DND-41 (cell line): ENCODE data around the gene CPEB4.

ENCODE experiments used
- ATAC-seq: fragments of 200-7000 bp; cut with Tn5 transposase; 3 replicates; pipeline ENCODE4 v1.9.1; 2021; ENCODE audit warnings: low read depth; ENCODE audit not compliant: insufficient read depth
- DNase-seq: peaks from one replicate; pipeline ENCODE4 v3.0.0-alpha.2; 2020
- H2AFZ ChIP-seq: 2 replicates; pipeline ENCODE4 v1.6.0; 2012; ENCODE audit warnings: low read depth, low read length
- H3K27ac ChIP-seq: 2 replicates; pipeline ENCODE4 v1.5.1; 2012; ENCODE audit warnings: low read length, inconsistent platforms
- H3K27me3 ChIP-seq: fragments of 200-600 bp; sonication (generic); 2 replicates; pipeline ENCODE4 v1.6.0; 2012; ENCODE audit warnings: low read length, mild to moderate bottlenecking, inconsistent platforms; ENCODE audit not compliant: insufficient read depth, poor library complexity
- H3K36me3 ChIP-seq: 2 replicates; pipeline ENCODE4 v1.5.1; 2012; ENCODE audit warnings: low read length, inconsistent platforms; ENCODE audit not compliant: insufficient read depth
- H3K4me1 ChIP-seq: 2 replicates; pipeline ENCODE4 v1.5.1; 2012; ENCODE audit warnings: mild to moderate bottlenecking, low read length; ENCODE audit not compliant: insufficient read depth
- H3K4me2 ChIP-seq: 2 replicates; pipeline ENCODE4 v1.6.0; 2012; ENCODE audit warnings: mild to moderate bottlenecking, moderate library complexity, low read length, inconsistent platforms; ENCODE audit not compliant: insufficient read depth
- H3K4me3 ChIP-seq, 2 experiments: fragments of 200-600 bp in 1 of 2; shearing (Covaris generic) in 1 of 2; 2 replicates each; pipeline ENCODE4 v1.5.1; 2012 to 2016; ENCODE audit warnings: inconsistent platforms in 2 of 2, low read length in 2 of 2, mild to moderate bottlenecking in 2 of 2, low read depth in 1 of 2, moderate library complexity in 1 of 2
- H3K79me2 ChIP-seq: 2 replicates; pipeline ENCODE4 v1.6.0; 2012; ENCODE audit warnings: low read length, inconsistent platforms; ENCODE audit not compliant: insufficient read depth
- H3K9ac ChIP-seq: 2 replicates; pipeline ENCODE4 v1.6.0; 2012; ENCODE audit warnings: low read depth, mild to moderate bottlenecking, inconsistent platforms, low read length, moderate library complexity
- H3K9me3 ChIP-seq: 2 replicates; pipeline ENCODE4 v1.5.1; 2012; ENCODE audit warnings: low read length, moderate library complexity, mild to moderate bottlenecking, inconsistent platforms; ENCODE audit not compliant: insufficient read depth, severe bottlenecking
- H4K20me1 ChIP-seq: 2 replicates; pipeline ENCODE4 v1.6.0; 2012; ENCODE audit warnings: low read length; ENCODE audit not compliant: insufficient read depth
- EZH2 ChIP-seq: IDR thresholded peaks from 3 replicates; pipeline ENCODE4 v1.6.1; 2012; ENCODE audit warnings: borderline replicate concordance, low read depth, mild to moderate bottlenecking, moderate library complexity, low read length, inconsistent platforms; ENCODE audit not compliant: severe bottlenecking
- TF ChIP-seq, protein P1 (sequence below): IDR thresholded peaks from 2 replicates; pipeline ENCODE4 v1.5.1; 2012; ENCODE audit warnings: borderline replicate concordance, low read length, moderate library complexity, mild to moderate bottlenecking; ENCODE audit not compliant: poor library complexity, severe bottlenecking; ENCODE audit errors: extremely low read depth

Gene CPEB4

DNA sequence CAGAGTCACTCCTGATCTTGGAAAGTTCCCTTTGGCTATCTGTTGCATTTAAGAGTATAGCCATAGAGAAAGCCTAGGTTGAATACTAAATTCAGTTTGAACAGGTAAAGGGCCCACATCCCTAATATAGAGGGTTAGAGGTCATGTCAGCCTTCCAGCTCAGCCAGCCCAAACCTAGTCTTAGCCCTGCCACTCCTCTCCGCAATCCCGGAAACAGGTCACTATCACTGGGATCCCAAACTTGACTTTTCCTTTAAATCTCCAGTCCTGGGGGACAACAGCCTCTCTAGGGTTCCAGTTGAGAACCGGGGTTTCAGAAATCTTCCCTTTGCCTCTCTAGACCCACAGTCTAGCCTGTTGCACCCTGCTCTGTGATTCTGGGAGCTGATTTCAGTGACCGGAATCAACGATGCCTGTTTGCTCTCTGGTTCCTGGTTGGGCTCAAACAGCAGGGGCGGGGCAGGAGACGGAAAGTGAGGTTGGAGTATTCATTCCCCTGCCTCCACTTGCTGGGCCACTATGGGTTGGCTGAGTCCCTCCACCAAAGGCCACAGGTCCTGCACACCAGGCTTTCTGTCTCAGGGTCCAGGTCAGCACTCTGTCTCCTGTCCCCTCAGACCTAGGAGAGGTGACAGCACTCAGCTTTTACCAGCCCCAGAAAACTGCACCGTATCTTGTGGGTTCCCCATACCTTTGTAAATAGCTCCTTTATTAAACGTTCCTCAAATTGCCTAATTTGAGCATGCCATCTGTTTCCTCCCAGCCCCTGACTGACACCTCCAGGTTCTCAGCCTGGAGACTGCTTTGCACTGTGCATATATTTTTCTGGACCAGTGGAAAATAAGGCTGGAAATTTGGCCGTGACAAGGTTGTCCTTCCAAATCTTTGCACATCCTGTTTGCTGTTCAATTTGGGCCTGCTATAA, 23.8 kb upstream of the CPEB4 start:
- Histone ChIP-seq H3K4me2 (no peak overlapping the region), H3K4me1 (no peaks in the 10 kb centered on the region), H2AFZ (no peak overlapping the region), H3K79me2 (no peaks in the 10 kb centered on the region), H3K4me3 (no peak overlapping the region), H3K9ac (no peak overlapping the region), H3K36me3 (no peaks in the 10 kb centered on the region), H4K20me1 (no peaks in the 10 kb centered on the region), H3K27me3 (peaks cover 4% of the 10 kb centered on the region), H3K27ac (no peak overlapping the region), H3K9me3 (no peaks in the 10 kb centered on the region)
- ATAC-seq, result no peak
- DNase-seq, result no peak
- TF ChIP-seq EZH2, result no peak
- TF ChIP-seq, protein P1, sequence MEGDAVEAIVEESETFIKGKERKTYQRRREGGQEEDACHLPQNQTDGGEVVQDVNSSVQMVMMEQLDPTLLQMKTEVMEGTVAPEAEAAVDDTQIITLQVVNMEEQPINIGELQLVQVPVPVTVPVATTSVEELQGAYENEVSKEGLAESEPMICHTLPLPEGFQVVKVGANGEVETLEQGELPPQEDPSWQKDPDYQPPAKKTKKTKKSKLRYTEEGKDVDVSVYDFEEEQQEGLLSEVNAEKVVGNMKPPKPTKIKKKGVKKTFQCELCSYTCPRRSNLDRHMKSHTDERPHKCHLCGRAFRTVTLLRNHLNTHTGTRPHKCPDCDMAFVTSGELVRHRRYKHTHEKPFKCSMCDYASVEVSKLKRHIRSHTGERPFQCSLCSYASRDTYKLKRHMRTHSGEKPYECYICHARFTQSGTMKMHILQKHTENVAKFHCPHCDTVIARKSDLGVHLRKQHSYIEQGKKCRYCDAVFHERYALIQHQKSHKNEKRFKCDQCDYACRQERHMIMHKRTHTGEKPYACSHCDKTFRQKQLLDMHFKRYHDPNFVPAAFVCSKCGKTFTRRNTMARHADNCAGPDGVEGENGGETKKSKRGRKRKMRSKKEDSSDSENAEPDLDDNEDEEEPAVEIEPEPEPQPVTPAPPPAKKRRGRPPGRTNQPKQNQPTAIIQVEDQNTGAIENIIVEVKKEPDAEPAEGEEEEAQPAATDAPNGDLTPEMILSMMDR, result no peak

- Histone ChIP-seq H3K4me3 (no peak overlapping the region), H4K20me1 (no peaks in the 10 kb centered on the region), H3K27ac (no peak overlapping the region), H3K9me3 (no peaks in the 10 kb centered on the region), H3K4me2 (no peak overlapping the region), H3K4me1 (no peaks in the 10 kb centered on the region), H3K9ac (no peak overlapping the region), H3K27me3 (no peaks in the 10 kb centered on the region), H3K36me3 (no peaks in the 10 kb centered on the region), H3K79me2 (no peaks in the 10 kb centered on the region), H2AFZ (no peak overlapping the region)
- DNase-seq, result no peak
- TF ChIP-seq EZH2, result no peak
- TF ChIP-seq, protein P1, result no peak
- ATAC-seq, result no peak
These were observed 21.8 kb upstream of the CPEB4 start for GRCh38 chr5:173866243-173866857.

DNA sequence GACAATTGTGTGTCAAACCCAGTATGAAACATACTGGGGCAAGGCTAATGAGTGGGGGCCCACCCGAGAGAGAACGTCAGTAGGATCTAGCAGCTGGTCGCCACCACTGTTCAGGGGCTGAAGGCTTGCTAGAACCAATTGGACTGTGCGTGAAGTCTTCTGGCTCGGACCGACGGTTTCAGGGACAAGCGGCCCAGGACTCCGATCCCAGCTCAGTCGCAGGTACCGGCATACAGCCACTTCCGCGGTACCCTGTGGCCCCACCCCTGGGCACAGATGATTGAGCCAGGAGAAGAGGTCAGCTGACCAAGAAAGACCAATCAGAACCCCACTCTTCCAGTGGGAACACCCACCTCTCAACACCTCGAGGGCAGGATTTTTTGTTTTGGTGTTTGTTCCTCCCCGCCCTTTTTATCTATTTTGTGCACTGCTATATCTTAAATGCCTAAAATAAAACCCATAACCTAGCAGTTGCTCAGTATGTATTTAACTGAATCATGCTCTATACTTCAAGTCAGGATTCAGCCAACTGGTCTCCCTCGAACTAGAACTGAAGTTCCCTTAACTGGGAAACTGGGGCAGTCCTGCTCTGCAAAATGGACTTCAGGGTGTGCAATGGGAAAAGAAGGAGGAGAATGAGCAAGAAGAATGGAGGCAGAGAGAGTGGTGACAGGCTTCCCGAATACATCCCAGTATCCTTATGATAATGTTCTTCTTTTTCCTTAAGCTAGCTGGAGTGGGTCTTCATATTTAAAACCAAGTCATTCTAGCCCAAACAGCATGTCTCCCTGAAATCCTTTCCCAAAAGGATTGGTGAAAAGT, 21.1 kb upstream of the CPEB4 start:
- no peak overlapping the region for H3K27ac ChIP-seq
- H4K20me1 ChIP-seq, result no peaks in the 10 kb centered on the region
- no peaks in the 10 kb centered on the region for H3K4me1 ChIP-seq
- no peak overlapping the region for H3K4me3 ChIP-seq
- H3K36me3 ChIP-seq, result no peaks in the 10 kb centered on the region
- ATAC-seq (no peak), DNase-seq (no peak)
- TF ChIP-seq, protein P1, result no peak
- TF ChIP-seq EZH2, result no peak
- no peak overlapping the region for H2AFZ ChIP-seq
- H3K9me3 ChIP-seq, result no peaks in the 10 kb centered on the region
- H3K27me3 ChIP-seq, result no peaks in the 10 kb centered on the region
- no peaks in the 10 kb centered on the region for H3K79me2 ChIP-seq
- H3K4me2 ChIP-seq, result no peak overlapping the region
- H3K9ac ChIP-seq, result no peak overlapping the region
